ELR (cell line): ENCODE data around the gene TMEM121.

Source experiments
- DNase-seq: peaks from one replicate; pipeline ENCODE4 v3.0.0-alpha.2; 2015; ENCODE audit warnings: low read depth

Gene TMEM121

GRCh38 chr14:105487449-105487985 lies 38.9 kb upstream of the TMEM121 start:
- peak; percentile 28 for DNase-seq

GRCh38 chr14:105487986-105488777 lies 38.2 kb upstream of the TMEM121 start:
- DNase-seq, result no peak

GRCh38 chr14:105488781-105489541 lies 37.4 kb upstream of the TMEM121 start:
- no peak for DNase-seq

GRCh38 chr14:105489542-105490266 lies 36.7 kb upstream of the TMEM121 start:
- peak; percentile 90 for DNase-seq

- no peak for DNase-seq
These were observed 36.2 kb upstream of the TMEM121 start for GRCh38 chr14:105490267-105490571.

GRCh38 chr14:105490572-105491365 lies 35.6 kb upstream of the TMEM121 start, which contains the start of gene TEDC1:
TEDC1 (plus strand) TSS chr14:105491246; CDS start chr14:105491376, 130 bp downstream.
- peak; percentile 100 for DNase-seq

- peak; percentile 80 for DNase-seq
These were observed 34.9 kb upstream of the TMEM121 start for GRCh38 chr14:105491366-105491973.

GRCh38 chr14:105492031-105492970 lies 34.1 kb upstream of the TMEM121 start:
- no peak for DNase-seq

- no peak for DNase-seq
These were observed 33.2 kb upstream of the TMEM121 start for GRCh38 chr14:105492971-105493871.

GRCh38 chr14:105493921-105494605 lies 32.3 kb upstream of the TMEM121 start:
- DNase-seq, result no peak

- DNase-seq, result no peak
These were observed 31.8 kb upstream of the TMEM121 start for GRCh38 chr14:105494606-105494929.

GRCh38 chr14:105495101-105495989 lies 31.0 kb upstream of the TMEM121 start:
- DNase-seq, result no peak

GRCh38 chr14:105495990-105496830 lies 30.2 kb upstream of the TMEM121 start:
- no peak for DNase-seq

GRCh38 chr14:105496831-105497591 lies 29.4 kb upstream of the TMEM121 start:
- DNase-seq, result no peak

- no peak for DNase-seq
These were observed 28.5 kb upstream of the TMEM121 start for GRCh38 chr14:105497671-105498429.
